Suprapubic skin (tissue), 4 donors: ENCODE measurements around the gene MRPS18A. TPM values are rescaled to one million over a fixed set of nuclear protein-coding genes. Genes with fewer than 3 reads are reported as not detected.

Experiments used
- DNase-seq, 2 donors: peaks; one replicate each; pipeline ENCODE4 v3.0.0-alpha.2; 2019; ENCODE audit warnings: low spot score in 2 of 2
- H3K27ac ChIP-seq: fragments of 200-600 bp; sonication (generic); one replicate; pipeline ENCODE4 v1.5.1; 2019
- H3K27me3 ChIP-seq: fragments of 200-600 bp; sonication (generic); one replicate; pipeline ENCODE4 v1.5.1; 2019
- H3K36me3 ChIP-seq: fragments of 200-600 bp; sonication (generic); one replicate; pipeline ENCODE4 v1.5.1; 2019
- H3K4me1 ChIP-seq: fragments of 200-600 bp; sonication (generic); one replicate; pipeline ENCODE4 v1.5.1; 2019
- H3K4me3 ChIP-seq: fragments of 200-600 bp; sonication (generic); one replicate; pipeline ENCODE4 v1.5.1; 2019; ENCODE audit warnings: mild to moderate bottlenecking
- H3K9me3 ChIP-seq: fragments of 200-600 bp; sonication (generic); one replicate; pipeline ENCODE4 v1.5.1; 2019
- CTCF ChIP-seq, 2 donors: fragments of 200-600 bp in 1 of 2; fragments of 450-650 bp in 1 of 2; sonication (generic) in 1 of 2; IDR thresholded peaks; one replicate each; pipeline ENCODE4 v1.5.1; 2016 to 2019; ENCODE audit warnings: antibody characterized with exemption in 2 of 2, mild to moderate bottlenecking in 1 of 2, moderate library complexity in 1 of 2
- EP300 ChIP-seq: sonication (generic); formaldehyde crosslinking; IDR thresholded peaks from one replicate; pipeline ENCODE4 v1.6.1; 2017; ENCODE audit warnings: antibody characterized with exemption
- POLR2A ChIP-seq, 2 donors: fragments of 450-650 bp; IDR thresholded peaks; one replicate each; pipeline ENCODE4 v1.6.1; 2017; ENCODE audit warnings: antibody characterized with exemption in 2 of 2, mild to moderate bottlenecking in 2 of 2, moderate library complexity in 2 of 2
- POLR2AphosphoS5 ChIP-seq, 3 donors: sonication (generic); formaldehyde crosslinking; IDR thresholded peaks; one replicate each; pipeline ENCODE4 v1.6.1; 2017; ENCODE audit warnings: antibody characterized with exemption in 3 of 3
- WGBS: methylation state at CpG from one replicate; pipeline ENCODE4 v1.1.5; 2018; 5-methylcytosine and 5-hydroxymethylcytosine counted together
- total RNA-seq, 4 donors: library from RNA; depleted of rRNA; stranded (reverse); fragments of >200 nt; gene quantifications; one replicate each; pipeline ENCODE4 v1.1.0, GENCODE V29; 2016

MRPS18A gene
- total RNA-seq, 4 donors from 2014 or later: 43.6 to 59.0 (median 48.6) TPM

GRCh38 chr6:43725643-43726580 is 38.3 kb upstream of the MRPS18A start:
- no peak for DNase-seq
- H3K4me1 ChIP-seq: peaks cover 21% of the 10 kb centered on the region
- TF ChIP-seq EP300: no peak
- H3K4me3 ChIP-seq: no peak overlapping the region
- WGBS: 89% methylated on average over 7 of the region's 7 CpGs
- H3K27ac ChIP-seq: no peak overlapping the region
- H3K9me3 ChIP-seq: no peaks in the 10 kb centered on the region
- H3K27me3 ChIP-seq: no peaks in the 10 kb centered on the region
- no peaks in the 10 kb centered on the region for H3K36me3 ChIP-seq

GRCh38 chr6:43724914-43725642 is 37.5 kb upstream of the MRPS18A start:
- TF ChIP-seq EP300 (no peak), POLR2AphosphoS5 (IDR thresholded peaks at IDR 0.05) (peak in 2 of 3 donors; percentile 65 to 91)
- Histone ChIP-seq H3K27me3 (no peaks in the 10 kb centered on the region), H3K36me3 (no peaks in the 10 kb centered on the region), H3K4me3 (no peak overlapping the region), H3K9me3 (no peaks in the 10 kb centered on the region), H3K27ac (no peak overlapping the region), H3K4me1 (peaks cover 21% of the 10 kb centered on the region)
- DNase-seq: peak; percentile 91 to 93
- WGBS: 21% methylated on average over 11 of the region's 17 CpGs

- Histone ChIP-seq H3K36me3 (no peaks in the 10 kb centered on the region), H3K9me3 (no peaks in the 10 kb centered on the region), H3K27ac (no peak overlapping the region), H3K4me1 (peaks cover 21% of the 10 kb centered on the region), H3K27me3 (no peaks in the 10 kb centered on the region), H3K4me3 (no peak overlapping the region)
- WGBS: 70% methylated on average over 2 of the region's 2 CpGs
- no peak for TF ChIP-seq POLR2A (IDR thresholded peaks at IDR 0.05)
- no peak for TF ChIP-seq CTCF (IDR thresholded peaks at IDR 0.05)
- no peak for TF ChIP-seq EP300
- no peak for TF ChIP-seq POLR2AphosphoS5 (IDR thresholded peaks at IDR 0.05)
- DNase-seq: no peak
Observed at GRCh38 chr6:43724354-43724753, 36.8 kb upstream of the MRPS18A start.

- Histone ChIP-seq H3K36me3 (no peaks in the 10 kb centered on the region), H3K27me3 (no peaks in the 10 kb centered on the region), H3K4me3 (no peak overlapping the region), H3K27ac (no peak overlapping the region), H3K9me3 (no peaks in the 10 kb centered on the region), H3K4me1 (peaks cover 21% of the 10 kb centered on the region)
- no peak for TF ChIP-seq POLR2A (IDR thresholded peaks at IDR 0.05)
- peak; percentile 25 to 33 for TF ChIP-seq CTCF (IDR thresholded peaks at IDR 0.05)
- WGBS: 58% methylated on average over 9 of the region's 9 CpGs
- no peak for DNase-seq
Observed at GRCh38 chr6:43723737-43724295, 36.2 kb upstream of the MRPS18A start.

- Histone ChIP-seq H3K27me3 (no peaks in the 10 kb centered on the region), H3K9me3 (no peaks in the 10 kb centered on the region), H3K4me1 (peaks cover 23% of the 10 kb centered on the region), H3K36me3 (no peaks in the 10 kb centered on the region), H3K27ac (no peak overlapping the region), H3K4me3 (no peak overlapping the region)
- WGBS: 88% methylated on average over 10 of the region's 10 CpGs
- no peak for DNase-seq
- TF ChIP-seq POLR2AphosphoS5 (IDR thresholded peaks at IDR 0.05) (no peak), CTCF (IDR thresholded peaks at IDR 0.05) (no peak), POLR2A (IDR thresholded peaks at IDR 0.05) (no peak), EP300 (no peak)
Observed at GRCh38 chr6:43722920-43723545, 35.4 kb upstream of the MRPS18A start.
